ENCODE data around the gene MME. TPM values are rescaled to one million over a fixed set of nuclear protein-coding genes. Genes with fewer than 3 reads are reported as not detected.

MME gene
- total and polyA plus RNA-seq, 10 of the 15 experiments (the other 5 are each of a cell fraction or from before 2014, with no cell fraction given): under 0.01 to 0.23 (median 0.09) TPM; not detected in 3

DNA sequence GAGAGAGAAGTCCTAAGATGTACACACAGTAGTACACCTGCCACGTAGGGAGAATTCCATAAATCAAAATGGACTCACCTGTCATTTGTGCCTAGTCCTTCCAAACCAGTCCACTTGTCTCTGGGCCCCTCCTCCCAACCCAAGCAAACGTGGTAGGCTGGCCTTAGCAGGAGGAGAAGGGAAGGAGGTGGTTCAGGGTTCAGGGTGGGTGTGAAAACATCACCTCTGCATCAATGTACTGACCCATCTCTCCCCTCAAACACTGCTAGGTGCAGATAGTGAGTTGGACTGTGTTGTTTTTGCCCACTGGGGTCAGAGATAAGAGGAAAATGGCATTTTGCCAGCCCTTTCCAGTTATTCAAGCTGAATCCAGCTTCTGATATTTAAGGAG is 99.3 kb downstream of the MME start:
- H3K4me2 ChIP-seq (ENCODE audit: control insufficient read depth, insufficient read depth): no peak overlapping the region
- POLR2A ChIA-PET: no interaction called here
- FAIRE-seq: no peak
- no TSS peak for BruUV-seq (replicated peaks)
- H3K27ac ChIP-seq (ENCODE audit: control insufficient read depth, insufficient read depth): no peak overlapping the region
- H3K9me3 ChIP-seq (replicated peaks; ENCODE audit: control insufficient read depth, insufficient read depth, low read length): no peaks in the 10 kb centered on the region
- no peak overlapping the region for H3K9ac ChIP-seq (ENCODE audit: control insufficient read depth, insufficient read depth, low read length)
- no peaks in the 10 kb centered on the region for H3K4me1 ChIP-seq (ENCODE audit: control insufficient read depth, insufficient read depth, low read length)
- H4K20me1 ChIP-seq (ENCODE audit: control insufficient read depth, insufficient read depth): no peaks in the 10 kb centered on the region
- no peak overlapping the region for H2AFZ ChIP-seq (ENCODE audit: control insufficient read depth, low read depth, low read length)
- intact Hi-C loops (cut with micrococcal nuclease; ENCODE audit: unreplicated experiment) (no loop called here), in situ Hi-C loops (cut with MboI) (no loop called here)
- H3K36me3 ChIP-seq (ENCODE audit: control insufficient read depth in 2 of 2, insufficient read depth in 2 of 2, low read length in 1 of 2): no peaks in the 10 kb centered on the region
- H3K4me3 ChIP-seq: no peak overlapping the region
- RAD21 ChIA-PET (ENCODE audit: unreplicated experiment): no interaction called here
- 0% methylated on average over 2 of the region's 2 CpGs for WGBS (ENCODE audit: insufficient coverage, insufficient replicate concordance, low lambda C conversion rate, missing lambda C conversion rate)
- H3K27me3 ChIP-seq (replicated peaks in 1 of 2; ENCODE audit: control insufficient read depth in 2 of 2, insufficient read depth in 2 of 2, low read length in 1 of 2): no peaks in the 10 kb centered on the region
- no peak for ATAC-seq
- SMC1A ChIA-PET (ENCODE audit: uncharacterized antibody, unreplicated experiment): interaction anchor here (0.8 kb wide), 1 partner anchor 17 kb away, joined by 3 read pairs; no protein-coding TSS in a partner anchor
- DNase-seq (ENCODE audit: low read depth, low spot score): no peak
- CTCF ChIA-PET: no interaction called here
- H3K79me2 ChIP-seq (ENCODE audit: control insufficient read depth, insufficient read depth, low read length): no peaks in the 10 kb centered on the region
- TF ChIP-seq BACH1 (IDR thresholded peaks at IDR 0.05; ENCODE audit: borderline replicate concordance) (no peak), NR2C1 (IDR thresholded peaks at IDR 0.05) (no peak), BCL11A (IDR thresholded peaks at IDR 0.05; ENCODE audit: low read depth, low read length) (no peak)
- TF ChIP-seq, protein P1, sequence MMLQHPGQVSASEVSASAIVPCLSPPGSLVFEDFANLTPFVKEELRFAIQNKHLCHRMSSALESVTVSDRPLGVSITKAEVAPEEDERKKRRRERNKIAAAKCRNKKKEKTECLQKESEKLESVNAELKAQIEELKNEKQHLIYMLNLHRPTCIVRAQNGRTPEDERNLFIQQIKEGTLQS (IDR thresholded peaks at IDR 0.05; ENCODE audit: borderline replicate concordance, extremely low read depth, low read depth, low read length): no peak

DNA sequence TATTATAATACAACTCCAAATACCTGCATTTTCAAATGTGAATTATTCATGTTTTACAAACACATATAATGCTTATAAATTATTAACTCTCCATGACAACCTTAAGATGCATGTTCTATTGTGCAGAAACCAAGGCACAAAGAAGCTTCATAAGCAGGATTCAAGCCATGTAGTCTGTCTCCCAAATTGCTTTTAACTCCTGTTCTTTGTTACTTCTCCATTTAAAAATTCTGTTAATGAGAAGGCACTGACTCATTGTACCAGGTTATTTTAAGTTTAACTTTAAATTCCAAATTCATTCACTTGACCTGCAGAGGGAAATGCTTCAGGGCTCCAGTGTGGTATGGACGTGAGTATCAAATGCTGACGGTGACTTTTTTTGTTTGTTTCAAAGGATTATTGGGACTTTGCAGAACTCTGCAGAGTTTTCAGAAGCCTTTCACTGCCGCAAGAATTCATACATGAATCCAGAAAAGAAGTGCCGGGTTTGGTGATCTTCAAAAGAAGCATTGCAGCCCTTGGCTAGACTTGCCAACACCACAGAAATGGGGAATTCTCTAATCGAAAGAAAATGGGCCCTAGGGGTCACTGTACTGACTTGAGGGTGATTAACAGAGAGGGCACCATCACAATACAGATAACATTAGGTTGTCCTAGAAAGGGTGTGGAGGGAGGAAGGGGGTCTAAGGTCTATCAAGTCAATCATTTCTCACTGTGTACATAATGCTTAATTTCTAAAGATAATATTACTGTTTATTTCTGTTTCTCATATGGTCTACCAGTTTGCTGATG is 100.0 kb downstream of the MME start:
- in situ Hi-C loops (cut with MboI): no loop called here
- ChIA-PET POLR2A (no interaction called here), CTCF (no interaction called here), SMC1A (ENCODE audit: uncharacterized antibody, unreplicated experiment) (interaction anchor here (0.8 kb wide), 1 partner anchor 16 kb away, joined by 3 read pairs; no protein-coding TSS in a partner anchor), RAD21 (ENCODE audit: unreplicated experiment) (no interaction called here)
- Histone ChIP-seq H3K4me1 (ENCODE audit: control insufficient read depth, insufficient read depth, low read length) (no peaks in the 10 kb centered on the region), H3K4me3 (no peak overlapping the region), H2AFZ (ENCODE audit: control insufficient read depth, low read depth, low read length) (no peak overlapping the region), H3K9ac (ENCODE audit: control insufficient read depth, insufficient read depth, low read length) (no peak overlapping the region), H4K20me1 (ENCODE audit: control insufficient read depth, insufficient read depth) (no peaks in the 10 kb centered on the region), H3K79me2 (ENCODE audit: control insufficient read depth, insufficient read depth, low read length) (no peaks in the 10 kb centered on the region), H3K9me3 (replicated peaks; ENCODE audit: control insufficient read depth, insufficient read depth, low read length) (no peaks in the 10 kb centered on the region), H3K27me3 (replicated peaks in 1 of 2; ENCODE audit: control insufficient read depth in 2 of 2, insufficient read depth in 2 of 2, low read length in 1 of 2) (no peaks in the 10 kb centered on the region), H3K27ac (ENCODE audit: control insufficient read depth, insufficient read depth) (no peak overlapping the region), H3K36me3 (ENCODE audit: control insufficient read depth in 2 of 2, insufficient read depth in 2 of 2, low read length in 1 of 2) (no peaks in the 10 kb centered on the region), H3K4me2 (ENCODE audit: control insufficient read depth, insufficient read depth) (no peak overlapping the region)
- DNase-seq (ENCODE audit: low read depth, low spot score) (no peak), FAIRE-seq (no peak), ATAC-seq (no peak)
- 29% methylated on average over 5 of the region's 5 CpGs for WGBS (ENCODE audit: insufficient coverage, insufficient replicate concordance, low lambda C conversion rate, missing lambda C conversion rate)
- intact Hi-C loops (cut with micrococcal nuclease; ENCODE audit: unreplicated experiment): no loop called here
- no TSS peak for BruUV-seq (replicated peaks)
- TF ChIP-seq ZNF622 (IDR thresholded peaks at IDR 0.05) (no peak), NRF1 (conservative IDR thresholded peaks at IDR 0.05; ENCODE audit: low read depth, low read length) (no peak), MAX (IDR thresholded peaks at IDR 0.05; ENCODE audit: low read depth, low read length) (no peak), ZBED1 (IDR thresholded peaks at IDR 0.05; ENCODE audit: borderline replicate concordance) (no peak), BMI1 (IDR thresholded peaks at IDR 0.05; ENCODE audit: borderline replicate concordance) (no peak), IKZF2 (IDR thresholded peaks at IDR 0.05) (no peak), ETV6 (conservative IDR thresholded peaks at IDR 0.05 in 1 of 2, IDR thresholded peaks at IDR 0.05 in 1 of 2; ENCODE audit: borderline replicate concordance in 1 of 2, low read depth in 1 of 2) (no peak), PML (IDR thresholded peaks at IDR 0.05; ENCODE audit: low read length) (no peak)
- TF ChIP-seq, protein P2, sequence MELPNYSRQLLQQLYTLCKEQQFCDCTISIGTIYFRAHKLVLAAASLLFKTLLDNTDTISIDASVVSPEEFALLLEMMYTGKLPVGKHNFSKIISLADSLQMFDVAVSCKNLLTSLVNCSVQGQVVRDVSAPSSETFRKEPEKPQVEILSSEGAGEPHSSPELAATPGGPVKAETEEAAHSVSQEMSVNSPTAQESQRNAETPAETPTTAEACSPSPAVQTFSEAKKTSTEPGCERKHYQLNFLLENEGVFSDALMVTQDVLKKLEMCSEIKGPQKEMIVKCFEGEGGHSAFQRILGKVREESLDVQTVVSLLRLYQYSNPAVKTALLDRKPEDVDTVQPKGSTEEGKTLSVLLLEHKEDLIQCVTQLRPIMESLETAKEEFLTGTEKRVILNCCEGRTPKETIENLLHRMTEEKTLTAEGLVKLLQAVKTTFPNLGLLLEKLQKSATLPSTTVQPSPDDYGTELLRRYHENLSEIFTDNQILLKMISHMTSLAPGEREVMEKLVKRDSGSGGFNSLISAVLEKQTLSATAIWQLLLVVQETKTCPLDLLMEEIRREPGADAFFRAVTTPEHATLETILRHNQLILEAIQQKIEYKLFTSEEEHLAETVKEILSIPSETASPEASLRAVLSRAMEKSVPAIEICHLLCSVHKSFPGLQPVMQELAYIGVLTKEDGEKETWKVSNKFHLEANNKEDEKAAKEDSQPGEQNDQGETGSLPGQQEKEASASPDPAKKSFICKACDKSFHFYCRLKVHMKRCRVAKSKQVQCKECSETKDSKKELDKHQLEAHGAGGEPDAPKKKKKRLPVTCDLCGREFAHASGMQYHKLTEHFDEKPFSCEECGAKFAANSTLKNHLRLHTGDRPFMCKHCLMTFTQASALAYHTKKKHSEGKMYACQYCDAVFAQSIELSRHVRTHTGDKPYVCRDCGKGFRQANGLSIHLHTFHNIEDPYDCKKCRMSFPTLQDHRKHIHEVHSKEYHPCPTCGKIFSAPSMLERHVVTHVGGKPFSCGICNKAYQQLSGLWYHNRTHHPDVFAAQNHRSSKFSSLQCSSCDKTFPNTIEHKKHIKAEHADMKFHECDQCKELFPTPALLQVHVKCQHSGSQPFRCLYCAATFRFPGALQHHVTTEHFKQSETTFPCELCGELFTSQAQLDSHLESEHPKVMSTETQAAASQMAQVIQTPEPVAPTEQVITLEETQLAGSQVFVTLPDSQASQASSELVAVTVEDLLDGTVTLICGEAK (IDR thresholded peaks at IDR 0.05; ENCODE audit: borderline replicate concordance): no peak

All from GM12878 (cell line).